K562 (cell line): ENCODE data around the gene SEC24C. TPM values are rescaled to one million over a fixed set of nuclear protein-coding genes. Genes with fewer than 3 reads are reported as not detected.

ENCODE experiments used
- CBFB ChIP-seq: sonication (generic); formaldehyde crosslinking; IDR thresholded peaks from 2 replicates; pipeline ENCODE4 v1.4.0; 2020; ENCODE audit warnings: mild to moderate bottlenecking, missing genetic modification reagents
- CSDE1 ChIP-seq, 2 experiments: fragments of 450-650 bp; IDR thresholded peaks; 2 replicates each; pipeline ENCODE4 v1.6.1; 2016; ENCODE audit warnings: mild to moderate bottlenecking in 1 of 2
- ELF1 ChIP-seq: fragments of 200-800 bp; sonication (Bioruptor generic); IDR thresholded peaks from 2 replicates; pipeline ENCODE4 v1.6.1; 2016; ENCODE audit warnings: missing genetic modification characterization, missing compliant biosample characterization
- FOSL1 ChIP-seq: fragments of 200-800 bp; sonication (Bioruptor generic); conservative IDR thresholded peaks from 2 replicates; pipeline ENCODE4 v1.6.1; 2016; ENCODE audit warnings: missing genetic modification characterization, missing compliant biosample characterization
- FOXP4 ChIP-seq: sonication (generic); formaldehyde crosslinking; IDR thresholded peaks from 2 replicates; pipeline ENCODE4 v1.8.0; 2022; ENCODE audit warnings: mild to moderate bottlenecking, missing genetic modification reagents, borderline replicate concordance
- HINFP ChIP-seq: fragments of 450-650 bp; conservative IDR thresholded peaks from 2 replicates; pipeline ENCODE4 v1.6.1; 2016; ENCODE audit warnings: missing genetic modification characterization, low read depth, mild to moderate bottlenecking, control low read depth, missing compliant biosample characterization
- PATZ1 ChIP-seq: fragments of 250-450 bp; sonication (Bioruptor Pico); IDR thresholded peaks from 2 replicates; pipeline ENCODE4 v1.5.0; 2020; ENCODE audit warnings: mild to moderate bottlenecking, borderline replicate concordance
- POLR2B ChIP-seq: fragments of 450-650 bp; IDR thresholded peaks from 2 replicates; pipeline ENCODE4 v1.6.1; 2018; ENCODE audit warnings: low read depth; ENCODE audit not compliant: partially characterized antibody
- RCOR1 ChIP-seq, 2 experiments: IDR thresholded peaks; 2 replicates each; pipeline ENCODE4 v1.6.1; 2012; ENCODE audit warnings: low read depth in 2 of 2, low read length in 2 of 2, borderline replicate concordance in 1 of 2, improper control_type of control experiment in 1 of 2
- RFX7 ChIP-seq: fragments of 250-450 bp; sonication (Bioruptor Pico); IDR thresholded peaks from 2 replicates; pipeline ENCODE4 v1.5.1; 2021; ENCODE audit warnings: mild to moderate bottlenecking
- RNF2 ChIP-seq: sonication (generic); IDR thresholded peaks from 2 replicates; pipeline ENCODE4 v1.6.1; 2016
- SAFB ChIP-seq: fragments of 200-400 bp; formaldehyde crosslinking; IDR thresholded peaks from 2 replicates; pipeline ENCODE4 v1.6.1; 2017; ENCODE audit warnings: low read depth, low read length, borderline replicate concordance
- SFPQ ChIP-seq: fragments of 200-400 bp; formaldehyde crosslinking; IDR thresholded peaks from 2 replicates; pipeline ENCODE4 v1.6.1; 2017; ENCODE audit warnings: mild to moderate bottlenecking, low read depth, low read length, moderate library complexity
- SMC3 ChIP-seq: conservative IDR thresholded peaks from 2 replicates; pipeline ENCODE4 v1.6.1; 2011; ENCODE audit warnings: low read depth, low read length, improper control_type of control experiment; ENCODE audit not compliant: insufficient read depth
- STAG1 ChIP-seq: sonication (generic); formaldehyde crosslinking; IDR thresholded peaks from 2 replicates; pipeline ENCODE4 v1.5.0; 2020; ENCODE audit warnings: missing genetic modification reagents, borderline replicate concordance
- TRIM24 ChIP-seq, 2 experiments: fragments of 450-650 bp; IDR thresholded peaks; 2 replicates each; pipeline ENCODE4 v1.6.1; 2016
- ZBTB2 ChIP-seq: fragments of 450-650 bp; IDR thresholded peaks from 2 replicates; pipeline ENCODE4 v1.6.1; 2016; ENCODE audit warnings: antibody characterized with exemption
- polyA plus RNA-seq, 8 experiments: library from polyadenylated mRNA; depleted of rRNA in 4 of 8; stranded (reverse) in 5 of 8; unstranded in 3 of 8; fragments of >200 nt; fragmentation: Nextera tagmentation in 2 of 8; fragmentation: Illumina TruSeq in 1 of 8; extraction: Ambion mirVana in 2 of 8; extraction: Trizol in 1 of 8; gene quantifications; 2 replicates each; pipeline versions ENCODE4 v1.2.1 to v1.2.3, GENCODE V29; 2011 to 2014; ENCODE audit warnings: inconsistent platforms in 1 of 8, missing spikeins in 1 of 8
- total RNA-seq, 7 experiments: library from RNA; depleted of rRNA in 6 of 7; stranded (reverse); fragments of >200 nt in 6 of 7; fragmentation: Illumina TruSeq in 2 of 7; extraction: Trizol in 2 of 7; gene quantifications; 2 replicates each; pipeline versions ENCODE4 v1.2.1 to v1.2.3, GENCODE V29; 2011 to 2021; ENCODE audit warnings: low replicate concordance in 1 of 7

Gene SEC24C
- total and polyA plus RNA-seq, 9 of the 15 experiments (the other 6 are each of a cell fraction or from before 2014, with no cell fraction given), result 19.0 to 115 (median 70.5) TPM

GRCh38 chr10:73743905-73744663 is at the start of gene SEC24C (continued):
- peak; percentile 66; the same call in 1 of the 2 replicates for TF ChIP-seq PATZ1 (CRISPR knock-in tag)
- no peak for TF ChIP-seq SAFB
- peak; percentile 94 for TF ChIP-seq ZBTB2
- 0 out of 2 replicates have a peak, but pooled peaks have one; percentile 27 for TF ChIP-seq RFX7
- TF ChIP-seq SMC3, result no peak
- TF ChIP-seq SFPQ, result no peak
- peak; percentile 79 for TF ChIP-seq FOSL1 (tag)
- TF ChIP-seq RCOR1 (IDR thresholded peaks at IDR 0.05; ENCODE audit: borderline replicate concordance in 1 of 2, low read depth in 2 of 2, low read length in 2 of 2), result no peak; a peak in 1 of 4 replicates
- no peak for TF ChIP-seq STAG1 (CRISPR knock-in tag)
- TF ChIP-seq CSDE1 (IDR thresholded peaks at IDR 0.05), result peak in 1 of 2 experiments; percentile 85; a peak in 2 of 4 replicates
- peak; percentile 78 for TF ChIP-seq RNF2
- TF ChIP-seq HINFP (tag), result no peak
- peak in 1 of 2 experiments; percentile 73; a peak in 3 of 4 replicates for TF ChIP-seq TRIM24 (IDR thresholded peaks at IDR 0.05)
- TF ChIP-seq POLR2B, result peak; percentile 97
- TF ChIP-seq ELF1 (tag), result peak; percentile 96
- 0 out of 2 replicates have a peak, but pooled peaks have one; percentile 32 for TF ChIP-seq FOXP4 (CRISPR knock-in tag)
- TF ChIP-seq CBFB, result 0 out of 2 replicates have a peak, but pooled peaks have one; percentile 67
